OCI-LY1 (cell line): Measurements from ENCODE around the gene RBMS1.

Experiments used
- H2AFZ ChIP-seq: fragments of 200-600 bp; sonication (generic), shearing (Covaris generic); 2 replicates; pipeline ENCODE4 v1.6.0; 2014; ENCODE audit warnings: antibody characterized with exemption, mild to moderate bottlenecking, low read length
- H3F3A ChIP-seq: fragments of 200-600 bp; sonication (generic), shearing (Covaris generic); 2 replicates; pipeline ENCODE4 v1.6.0; 2014; ENCODE audit warnings: mild to moderate bottlenecking, antibody characterized with exemption, low read length, moderate library complexity; ENCODE audit not compliant: insufficient read depth
- H3K27ac ChIP-seq: fragments of 200-600 bp; sonication (generic); 2 replicates; pipeline ENCODE4 v1.5.1; 2014; ENCODE audit warnings: low read length, mixed run types, mild to moderate bottlenecking, low read depth; ENCODE audit not compliant: poor library complexity, severe bottlenecking
- H3K27me3 ChIP-seq: fragments of 200-600 bp; sonication (generic); 2 replicates; pipeline ENCODE4 v1.6.0; 2014; ENCODE audit warnings: antibody characterized with exemption, mild to moderate bottlenecking, low read length, moderate library complexity; ENCODE audit not compliant: insufficient read depth
- H3K36me3 ChIP-seq: fragments of 200-600 bp; sonication (generic); 2 replicates; pipeline ENCODE4 v1.6.1; 2014; ENCODE audit warnings: mild to moderate bottlenecking, antibody characterized with exemption, low read length, moderate library complexity, mixed read lengths; ENCODE audit not compliant: insufficient read depth
- H3K4me1 ChIP-seq: fragments of 200-600 bp; sonication (generic); 2 replicates; pipeline ENCODE4 v1.5.1; 2014; ENCODE audit warnings: mild to moderate bottlenecking, low read length, moderate library complexity; ENCODE audit not compliant: insufficient read depth, severe bottlenecking
- H3K4me2 ChIP-seq: fragments of 200-600 bp; sonication (generic), shearing (Covaris generic); 2 replicates; pipeline ENCODE4 v1.6.1; 2014; ENCODE audit warnings: low read length
- H3K4me3 ChIP-seq: fragments of 200-600 bp; sonication (generic); 2 replicates; pipeline ENCODE4 v1.5.1; 2014; ENCODE audit warnings: low read length, low read depth, mild to moderate bottlenecking, mixed read lengths; ENCODE audit not compliant: poor library complexity, severe bottlenecking
- H3K79me2 ChIP-seq: fragments of 200-600 bp; shearing (Covaris generic); 2 replicates; pipeline ENCODE4 v1.6.1; 2016; ENCODE audit warnings: mixed run types, low read length, mixed read lengths; ENCODE audit not compliant: insufficient read depth
- H3K9ac ChIP-seq: fragments of 200-600 bp; sonication (generic), shearing (Covaris generic); 2 replicates; pipeline ENCODE4 v1.6.1; 2014; ENCODE audit warnings: mild to moderate bottlenecking, low read length, mixed read lengths
- H3K9me2 ChIP-seq: fragments of 200-600 bp; sonication (generic), shearing (Covaris generic); 2 replicates; pipeline ENCODE4 v1.6.1; 2014; ENCODE audit warnings: low read depth, mild to moderate bottlenecking, low read length, mixed read lengths
- H3K9me3 ChIP-seq: fragments of 200-600 bp; shearing (Covaris generic); 2 replicates; pipeline ENCODE4 v1.6.1; 2014; ENCODE audit warnings: low read length, mixed read lengths
- H4K20me1 ChIP-seq: fragments of 200-600 bp; sonication (generic), shearing (Covaris generic); 2 replicates; pipeline ENCODE4 v1.6.0; 2016; ENCODE audit warnings: mild to moderate bottlenecking, low read length; ENCODE audit not compliant: insufficient read depth
- EZH2 ChIP-seq: fragments of 200-600 bp; sonication (generic), shearing (Covaris generic); IDR thresholded peaks from 2 replicates; pipeline ENCODE4 v1.8.0; 2017; ENCODE audit warnings: borderline replicate concordance, mixed run types, mild to moderate bottlenecking, antibody characterized with exemption, low read length, moderate library complexity, mixed read lengths
- TF ChIP-seq, protein P1 (sequence below): fragments of 200-600 bp; sonication (generic), shearing (Covaris generic); IDR thresholded peaks from 2 replicates; pipeline ENCODE4 v1.5.1; 2017; ENCODE audit warnings: mild to moderate bottlenecking, antibody characterized with exemption, low read length, moderate library complexity, mixed read lengths

Gene RBMS1

DNA sequence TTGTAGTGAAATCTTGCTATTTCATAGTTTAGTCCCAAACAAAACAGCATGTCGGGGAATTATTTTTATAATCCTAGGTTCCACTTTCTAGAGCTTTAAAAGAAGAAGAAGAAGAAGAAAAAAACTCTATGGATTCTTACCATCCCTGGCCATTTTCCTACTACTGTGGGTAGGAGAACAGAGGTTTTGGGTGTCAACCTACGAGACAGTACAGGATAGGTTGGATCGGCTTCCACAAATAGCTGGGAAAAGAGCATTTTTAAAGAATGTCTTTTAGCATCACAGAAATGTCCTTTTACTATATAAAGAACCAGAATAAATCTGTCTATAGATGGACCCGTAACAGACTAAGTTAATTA is 65.2 kb downstream of the RBMS1 start:
- TF ChIP-seq EZH2, result no peak
- TF ChIP-seq, protein P1, sequence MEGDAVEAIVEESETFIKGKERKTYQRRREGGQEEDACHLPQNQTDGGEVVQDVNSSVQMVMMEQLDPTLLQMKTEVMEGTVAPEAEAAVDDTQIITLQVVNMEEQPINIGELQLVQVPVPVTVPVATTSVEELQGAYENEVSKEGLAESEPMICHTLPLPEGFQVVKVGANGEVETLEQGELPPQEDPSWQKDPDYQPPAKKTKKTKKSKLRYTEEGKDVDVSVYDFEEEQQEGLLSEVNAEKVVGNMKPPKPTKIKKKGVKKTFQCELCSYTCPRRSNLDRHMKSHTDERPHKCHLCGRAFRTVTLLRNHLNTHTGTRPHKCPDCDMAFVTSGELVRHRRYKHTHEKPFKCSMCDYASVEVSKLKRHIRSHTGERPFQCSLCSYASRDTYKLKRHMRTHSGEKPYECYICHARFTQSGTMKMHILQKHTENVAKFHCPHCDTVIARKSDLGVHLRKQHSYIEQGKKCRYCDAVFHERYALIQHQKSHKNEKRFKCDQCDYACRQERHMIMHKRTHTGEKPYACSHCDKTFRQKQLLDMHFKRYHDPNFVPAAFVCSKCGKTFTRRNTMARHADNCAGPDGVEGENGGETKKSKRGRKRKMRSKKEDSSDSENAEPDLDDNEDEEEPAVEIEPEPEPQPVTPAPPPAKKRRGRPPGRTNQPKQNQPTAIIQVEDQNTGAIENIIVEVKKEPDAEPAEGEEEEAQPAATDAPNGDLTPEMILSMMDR, result no peak
- H3K36me3 ChIP-seq, result no peaks in the 10 kb centered on the region
- H3K9me2 ChIP-seq, result no peaks in the 10 kb centered on the region
- no peaks in the 10 kb centered on the region for H3K27me3 ChIP-seq
- H3K9me3 ChIP-seq, result no peaks in the 10 kb centered on the region
- H4K20me1 ChIP-seq, result no peaks in the 10 kb centered on the region
- no peak overlapping the region for H3K9ac ChIP-seq
- no peak overlapping the region for H3K4me3 ChIP-seq
- H3K79me2 ChIP-seq, result no peaks in the 10 kb centered on the region
- peak overlapping the region; percentile 23 for H3K4me2 ChIP-seq
- peak overlapping the region; percentile 96; the same call in 1 of the 2 replicates for H2AFZ ChIP-seq
- peaks cover 17% of the 10 kb centered on the region for H3K4me1 ChIP-seq
- no peak overlapping the region for H3K27ac ChIP-seq
- H3F3A ChIP-seq, result no peaks in the 10 kb centered on the region

DNA sequence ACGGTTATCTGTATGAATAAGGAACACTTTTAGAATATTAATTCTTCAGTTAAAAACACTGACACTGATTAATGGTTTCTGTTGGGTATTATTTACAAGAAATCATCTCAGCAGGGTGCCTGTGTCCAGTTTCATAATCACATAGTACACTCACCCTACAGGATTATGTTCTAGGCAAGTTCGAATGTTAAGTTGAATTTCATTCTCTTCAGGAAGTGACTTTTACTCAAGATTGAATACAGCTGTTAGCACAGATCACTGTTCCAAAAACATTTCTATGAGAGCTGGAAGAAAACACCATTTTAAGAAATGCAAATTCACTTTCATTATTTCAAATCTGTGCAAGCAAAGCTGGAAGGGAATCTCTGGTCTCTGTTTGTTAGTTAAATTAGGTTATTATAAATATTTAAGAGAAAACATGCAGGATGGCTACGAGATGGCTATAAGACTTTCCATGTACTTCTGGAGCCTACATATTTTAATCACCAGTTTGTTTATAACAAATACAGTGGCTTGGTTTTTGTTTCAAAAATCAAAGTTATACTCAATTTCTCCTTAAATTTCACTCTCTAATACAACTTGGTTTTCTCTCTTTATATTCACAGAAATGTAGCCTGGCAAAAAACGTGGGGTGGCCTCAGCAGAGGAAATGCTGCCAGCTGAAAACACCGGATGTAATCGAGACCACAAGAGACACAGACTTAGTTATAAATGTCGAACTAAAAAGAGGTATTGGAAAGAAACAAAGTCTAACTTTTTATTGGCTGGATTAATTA is 65.8 kb downstream of the RBMS1 start:
- peak overlapping the region; percentile 96; the same call in 1 of the 2 replicates for H2AFZ ChIP-seq
- H4K20me1 ChIP-seq, result no peaks in the 10 kb centered on the region
- no peak overlapping the region for H3K9ac ChIP-seq
- H3F3A ChIP-seq, result no peaks in the 10 kb centered on the region
- peak overlapping the region; percentile 23 for H3K4me2 ChIP-seq
- no peak overlapping the region for H3K4me3 ChIP-seq
- no peak overlapping the region for H3K27ac ChIP-seq
- no peaks in the 10 kb centered on the region for H3K36me3 ChIP-seq
- H3K27me3 ChIP-seq, result no peaks in the 10 kb centered on the region
- H3K4me1 ChIP-seq, result peaks cover 17% of the 10 kb centered on the region
- H3K9me3 ChIP-seq, result no peaks in the 10 kb centered on the region
- no peaks in the 10 kb centered on the region for H3K79me2 ChIP-seq
- no peak for TF ChIP-seq EZH2
- TF ChIP-seq, protein P1, result no peak
- H3K9me2 ChIP-seq, result no peaks in the 10 kb centered on the region

DNA sequence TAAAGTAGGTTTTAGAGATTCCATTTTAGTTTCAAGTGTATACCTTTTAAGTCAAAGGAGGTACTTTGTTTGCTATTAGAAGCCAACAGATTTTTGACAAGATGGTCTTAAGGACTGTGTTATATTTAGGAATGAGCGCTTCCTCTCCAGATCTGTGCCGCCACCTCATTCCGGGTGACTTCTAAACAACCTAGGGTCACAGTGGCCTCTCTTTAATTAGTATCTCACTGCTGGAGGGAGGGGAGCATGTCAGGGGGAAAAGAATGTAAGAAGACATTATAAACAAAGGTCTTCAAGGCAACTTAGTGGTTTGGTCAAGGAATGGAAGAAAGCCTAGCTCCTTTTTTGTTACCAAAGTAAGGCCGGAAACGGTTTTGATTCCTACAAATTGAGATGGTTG is 67.0 kb downstream of the RBMS1 start:
- H3K27me3 ChIP-seq, result no peaks in the 10 kb centered on the region
- no peak overlapping the region for H3K4me2 ChIP-seq
- TF ChIP-seq, protein P1, result no peak
- TF ChIP-seq EZH2, result no peak
- H3K4me3 ChIP-seq, result no peak overlapping the region
- H3K36me3 ChIP-seq, result no peaks in the 10 kb centered on the region
- no peaks in the 10 kb centered on the region for H3K9me2 ChIP-seq
- H3K79me2 ChIP-seq, result no peaks in the 10 kb centered on the region
- peaks cover 17% of the 10 kb centered on the region for H3K4me1 ChIP-seq
- no peak overlapping the region for H3K9ac ChIP-seq
- H3K9me3 ChIP-seq, result no peaks in the 10 kb centered on the region
- no peaks in the 10 kb centered on the region for H4K20me1 ChIP-seq
- no peaks in the 10 kb centered on the region for H3F3A ChIP-seq
- H2AFZ ChIP-seq, result no peak overlapping the region
- H3K27ac ChIP-seq, result no peak overlapping the region
